Bronchial epithelial cell (primary cell): Measurements from ENCODE around the gene C1QTNF4. TPM values are rescaled to one million over a fixed set of nuclear protein-coding genes. Genes with fewer than 3 reads are reported as not detected.
A peak's percentile ranks its signal among the peaks of the same experiment; 100 is the strongest.

Source experiments
- DNase-seq: peaks from one replicate; pipeline ENCODE4 v3.0.0-alpha.2; 2010; ENCODE audit warnings: low read depth
- FAIRE-seq: peaks from 2 replicates; lab custom pipeline; 2011; peaks lifted over from hg19 to GRCh38; lab: Jason Lieb, UNC
- H3K27me3 ChIP-seq: 2 replicates; pipeline ENCODE4 v1.5.1; 2011; ENCODE audit warnings: low read length; ENCODE audit not compliant: control insufficient read depth, insufficient read depth
- H3K36me3 ChIP-seq: 2 replicates; pipeline ENCODE4 v1.5.1; 2011; ENCODE audit warnings: low read length; ENCODE audit not compliant: control insufficient read depth, insufficient read depth
- H3K4me3 ChIP-seq: 2 replicates; pipeline ENCODE4 v1.5.1; 2011; ENCODE audit warnings: mild to moderate bottlenecking, low read depth, low read length, control low read depth
- CTCF ChIP-seq: IDR thresholded peaks from 2 replicates; pipeline ENCODE4 v1.5.1; 2011; ENCODE audit warnings: mild to moderate bottlenecking, moderate library complexity, low read length, control low read depth, inconsistent platforms; ENCODE audit not compliant: insufficient read depth, severe bottlenecking
- total RNA-seq: library from RNA; depleted of rRNA; stranded (reverse); fragments of >200 nt; gene quantifications from 2 replicates; pipeline ENCODE4 v1.2.1, GENCODE V29; 2014

The C1QTNF4 gene
- total RNA-seq, 1 donor from 2014 or later = 0.26 TPM

GRCh38 chr11:47599902-47600301 is 5.7 kb upstream of the C1QTNF4 start:
- no peak overlapping the region for H3K4me3 ChIP-seq
- no peak for TF ChIP-seq CTCF
- FAIRE-seq (peak; percentile 23), DNase-seq (no peak)
- no peaks in the 10 kb centered on the region for H3K36me3 ChIP-seq
- peaks cover 4% of the 10 kb centered on the region for H3K27me3 ChIP-seq

- Histone ChIP-seq H3K4me3 (no peak overlapping the region), H3K36me3 (no peaks in the 10 kb centered on the region), H3K27me3 (peaks cover 30% of the 10 kb centered on the region)
- DNase-seq = no peak
- no peak for FAIRE-seq
- TF ChIP-seq CTCF = no peak
These were observed 1.8 kb upstream of the C1QTNF4 start for GRCh38 chr11:47595967-47596366.

GRCh38 chr11:47595029-47595428 is 818 bp upstream of the C1QTNF4 start:
- Histone ChIP-seq H3K27me3 (peaks cover 30% of the 10 kb centered on the region), H3K4me3 (no peak overlapping the region), H3K36me3 (no peaks in the 10 kb centered on the region)
- TF ChIP-seq CTCF = no peak
- no peak for FAIRE-seq
- no peak for DNase-seq

GRCh38 chr11:47593492-47593933 is 698 bp downstream of the C1QTNF4 start:
- FAIRE-seq = no peak
- no peak for DNase-seq
- H3K27me3 ChIP-seq = peaks cover 36% of the 10 kb centered on the region
- H3K36me3 ChIP-seq = no peaks in the 10 kb centered on the region
- TF ChIP-seq CTCF = no peak
- H3K4me3 ChIP-seq = no peak overlapping the region

- Histone ChIP-seq H3K4me3 (no peak overlapping the region), H3K27me3 (peaks cover 36% of the 10 kb centered on the region), H3K36me3 (no peaks in the 10 kb centered on the region)
- TF ChIP-seq CTCF = no peak
- no peak for DNase-seq
- no peak for FAIRE-seq
These were observed 1.2 kb downstream of the C1QTNF4 start for GRCh38 chr11:47592970-47593369.

GRCh38 chr11:47592251-47592650 is 2.0 kb downstream of the C1QTNF4 start:
- H3K4me3 ChIP-seq = no peak overlapping the region
- no peak for TF ChIP-seq CTCF
- DNase-seq = no peak
- FAIRE-seq = peak; percentile 93
- H3K36me3 ChIP-seq = no peaks in the 10 kb centered on the region
- peaks cover 36% of the 10 kb centered on the region for H3K27me3 ChIP-seq
